Measurements from ENCODE around the gene LYPLA2.
"Not testable (repeated sequence)": the region's sequence is repeated elsewhere in the genome, so short reads cannot be mapped to it uniquely, and the experiment has no call there.

LYPLA2 gene

GRCh38 chr1:23799570-23800399 lies 8.8 kb downstream of the LYPLA2 start:
- DNase-seq (ENCODE audit: low read depth in 1 of 2, low spot score in 1 of 2) = no peak

- peak; percentile 93 to 97 for DNase-seq (ENCODE audit: low read depth in 1 of 2, low spot score in 1 of 2)
Observed at GRCh38 chr1:23800400-23801337, 9.7 kb downstream of the LYPLA2 start, which contains the start of gene GALE. Gene GALE, minus strand, starts transcription at chr1:23800754. Its CDS starts 1,747 bp downstream, at chr1:23799007.

GRCh38 chr1:23801338-23801748 lies 10.4 kb downstream of the LYPLA2 start:
- DNase-seq (ENCODE audit: low read depth in 1 of 2, low spot score in 1 of 2) = no peak

- no peak for DNase-seq (ENCODE audit: low read depth in 1 of 2, low spot score in 1 of 2)
Observed at GRCh38 chr1:23801876-23802275, 10.9 kb downstream of the LYPLA2 start.

- DNase-seq (ENCODE audit: low read depth in 1 of 2, low spot score in 1 of 2) = not testable (repeated sequence)
Observed at GRCh38 chr1:23802809-23803342, 11.9 kb downstream of the LYPLA2 start.

GRCh38 chr1:23803674-23804073 lies 12.7 kb downstream of the LYPLA2 start:
- no peak for DNase-seq (ENCODE audit: low read depth in 1 of 2, low spot score in 1 of 2)

- DNase-seq (ENCODE audit: low read depth in 1 of 2, low spot score in 1 of 2) = no peak
Observed at GRCh38 chr1:23804183-23804835, 13.4 kb downstream of the LYPLA2 start.

GRCh38 chr1:23805025-23805424 lies 14.1 kb downstream of the LYPLA2 start:
- no peak for DNase-seq (ENCODE audit: low read depth in 1 of 2, low spot score in 1 of 2)

GRCh38 chr1:23806280-23806679 lies 15.3 kb downstream of the LYPLA2 start:
- no peak for DNase-seq (ENCODE audit: low read depth in 1 of 2, low spot score in 1 of 2)

- no peak for DNase-seq (ENCODE audit: low read depth in 1 of 2, low spot score in 1 of 2)
Observed at GRCh38 chr1:23807453-23807852, 16.5 kb downstream of the LYPLA2 start.

GRCh38 chr1:23809751-23810171 lies 18.8 kb downstream of the LYPLA2 start:
- peak; percentile 57 to 68 for DNase-seq (ENCODE audit: low read depth in 1 of 2, low spot score in 1 of 2)

GRCh38 chr1:23810818-23811540 lies 20.0 kb downstream of the LYPLA2 start:
- no peak for DNase-seq (ENCODE audit: low read depth in 1 of 2, low spot score in 1 of 2)

- DNase-seq (ENCODE audit: low read depth in 1 of 2, low spot score in 1 of 2) = no peak
Observed at GRCh38 chr1:23814016-23814415, 23.1 kb downstream of the LYPLA2 start.

- no peak for DNase-seq (ENCODE audit: low read depth in 1 of 2, low spot score in 1 of 2)
Observed at GRCh38 chr1:23816361-23816760, 25.4 kb downstream of the LYPLA2 start.

- no peak for DNase-seq (ENCODE audit: low read depth in 1 of 2, low spot score in 1 of 2)
Observed at GRCh38 chr1:23816906-23817305, 26.0 kb downstream of the LYPLA2 start.

GRCh38 chr1:23817633-23818032 lies 26.7 kb downstream of the LYPLA2 start:
- DNase-seq (ENCODE audit: low read depth in 1 of 2, low spot score in 1 of 2) = no peak

- DNase-seq (ENCODE audit: low read depth in 1 of 2, low spot score in 1 of 2) = no peak
Observed at GRCh38 chr1:23823767-23824166, 32.8 kb downstream of the LYPLA2 start.

- no peak for DNase-seq (ENCODE audit: low read depth in 1 of 2, low spot score in 1 of 2)
Observed at GRCh38 chr1:23824711-23825075, 33.7 kb downstream of the LYPLA2 start.

GRCh38 chr1:23825076-23825761 lies 34.3 kb downstream of the LYPLA2 start, which contains the start of gene HMGCL:
Gene HMGCL, minus strand, starts transcription at chr1:23825429. Its CDS starts 14 bp downstream, at chr1:23825415.
- peak; percentile 71 to 82 for DNase-seq (ENCODE audit: low read depth in 1 of 2, low spot score in 1 of 2)
